ENCODE results near the gene MAN1A1.

The MAN1A1 gene

DNA sequence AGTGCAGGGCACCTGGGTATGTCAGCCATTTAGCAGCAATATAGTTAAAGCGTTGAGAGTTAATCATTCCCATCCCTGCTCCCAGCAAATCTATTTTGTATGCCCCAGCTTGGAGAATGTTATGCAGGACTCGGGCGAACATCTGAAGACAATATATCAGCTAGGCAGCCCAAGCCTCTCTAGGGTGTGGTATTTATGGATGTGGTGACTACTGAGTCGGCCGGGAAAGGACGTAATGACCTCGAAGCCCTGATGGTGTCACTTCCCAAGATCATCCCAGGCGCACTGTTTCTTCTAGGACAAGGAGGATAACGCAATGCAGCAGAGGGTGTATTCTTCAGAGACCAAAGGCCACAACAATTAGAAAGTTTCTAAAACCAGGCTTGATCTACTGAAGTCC, 207.5 kb downstream of the MAN1A1 start:
- TF ChIP-seq YY1 (IDR thresholded peaks at IDR 0.05; ENCODE audit: low read depth): no peak
- no peak for TF ChIP-seq EGR1 (IDR thresholded peaks at IDR 0.05)
- TF ChIP-seq, protein P1, sequence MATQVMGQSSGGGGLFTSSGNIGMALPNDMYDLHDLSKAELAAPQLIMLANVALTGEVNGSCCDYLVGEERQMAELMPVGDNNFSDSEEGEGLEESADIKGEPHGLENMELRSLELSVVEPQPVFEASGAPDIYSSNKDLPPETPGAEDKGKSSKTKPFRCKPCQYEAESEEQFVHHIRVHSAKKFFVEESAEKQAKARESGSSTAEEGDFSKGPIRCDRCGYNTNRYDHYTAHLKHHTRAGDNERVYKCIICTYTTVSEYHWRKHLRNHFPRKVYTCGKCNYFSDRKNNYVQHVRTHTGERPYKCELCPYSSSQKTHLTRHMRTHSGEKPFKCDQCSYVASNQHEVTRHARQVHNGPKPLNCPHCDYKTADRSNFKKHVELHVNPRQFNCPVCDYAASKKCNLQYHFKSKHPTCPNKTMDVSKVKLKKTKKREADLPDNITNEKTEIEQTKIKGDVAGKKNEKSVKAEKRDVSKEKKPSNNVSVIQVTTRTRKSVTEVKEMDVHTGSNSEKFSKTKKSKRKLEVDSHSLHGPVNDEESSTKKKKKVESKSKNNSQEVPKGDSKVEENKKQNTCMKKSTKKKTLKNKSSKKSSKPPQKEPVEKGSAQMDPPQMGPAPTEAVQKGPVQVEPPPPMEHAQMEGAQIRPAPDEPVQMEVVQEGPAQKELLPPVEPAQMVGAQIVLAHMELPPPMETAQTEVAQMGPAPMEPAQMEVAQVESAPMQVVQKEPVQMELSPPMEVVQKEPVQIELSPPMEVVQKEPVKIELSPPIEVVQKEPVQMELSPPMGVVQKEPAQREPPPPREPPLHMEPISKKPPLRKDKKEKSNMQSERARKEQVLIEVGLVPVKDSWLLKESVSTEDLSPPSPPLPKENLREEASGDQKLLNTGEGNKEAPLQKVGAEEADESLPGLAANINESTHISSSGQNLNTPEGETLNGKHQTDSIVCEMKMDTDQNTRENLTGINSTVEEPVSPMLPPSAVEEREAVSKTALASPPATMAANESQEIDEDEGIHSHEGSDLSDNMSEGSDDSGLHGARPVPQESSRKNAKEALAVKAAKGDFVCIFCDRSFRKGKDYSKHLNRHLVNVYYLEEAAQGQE (IDR thresholded peaks at IDR 0.05; ENCODE audit: low read depth): no peak
- no peak for TF ChIP-seq CEBPB (IDR thresholded peaks at IDR 0.05)
- no peak for TF ChIP-seq TCF12 (IDR thresholded peaks at IDR 0.05; ENCODE audit: low read depth)
- TF ChIP-seq CREB1 (IDR thresholded peaks at IDR 0.05; ENCODE audit: low read depth): no peak
- no peak for TF ChIP-seq ZBTB7A (IDR thresholded peaks at IDR 0.05; ENCODE audit: low read depth)
- no peak for TF ChIP-seq TEAD4 (IDR thresholded peaks at IDR 0.05)
- TF ChIP-seq EP300 (IDR thresholded peaks at IDR 0.05; ENCODE audit: borderline replicate concordance): no peak

DNA sequence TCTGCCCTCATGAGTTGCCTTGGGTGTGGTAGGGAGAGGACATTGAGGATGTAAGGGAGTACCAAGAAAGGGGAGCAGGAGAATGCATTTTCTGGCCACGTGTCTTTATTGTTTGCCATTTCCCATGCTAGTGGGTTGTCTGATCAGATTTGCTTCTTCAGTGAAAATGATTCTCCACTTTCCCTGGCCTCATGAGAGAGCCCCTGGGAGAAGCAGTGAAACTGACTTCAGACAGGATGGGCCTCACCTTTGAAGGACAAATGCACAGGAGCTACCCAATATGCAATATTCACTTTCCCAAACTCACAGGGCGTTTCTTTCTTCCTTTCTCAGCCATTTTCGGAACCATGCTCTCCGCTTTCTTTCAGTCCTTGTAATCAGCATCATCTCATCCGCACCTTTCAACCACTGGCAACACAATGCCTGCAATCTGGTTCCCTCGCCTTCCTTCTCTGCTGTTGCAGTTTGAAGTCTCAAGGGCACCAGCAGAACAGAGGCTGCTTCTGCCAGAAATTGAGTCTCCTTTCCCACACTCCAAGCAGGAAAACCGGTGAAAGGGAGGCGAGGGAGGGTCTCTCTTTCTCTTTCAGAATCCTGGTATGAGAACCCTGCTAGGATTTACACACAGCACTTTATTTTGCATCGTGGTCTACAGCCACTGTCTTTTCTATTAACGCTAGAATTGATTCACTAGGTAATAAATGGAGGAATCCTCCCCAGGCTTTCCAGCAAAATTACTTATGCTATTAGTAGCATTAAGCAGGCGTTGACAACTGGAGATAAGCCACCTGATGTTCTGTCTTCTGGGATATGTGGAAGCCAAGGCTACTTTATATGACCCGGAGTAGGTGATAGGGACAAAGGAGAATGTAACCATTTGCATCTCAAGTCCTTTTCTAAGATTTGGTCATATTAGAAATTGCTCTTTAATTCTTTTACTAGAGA, 209.1 kb downstream of the MAN1A1 start:
- TF ChIP-seq YY1 (IDR thresholded peaks at IDR 0.05; ENCODE audit: low read depth): no peak
- no peak for TF ChIP-seq RAD21 (IDR thresholded peaks at IDR 0.05; ENCODE audit: low read depth)
- TF ChIP-seq CEBPB (IDR thresholded peaks at IDR 0.05): no peak
- TF ChIP-seq, protein P1 (IDR thresholded peaks at IDR 0.05; ENCODE audit: low read depth): no peak
- no peak for TF ChIP-seq NFIC (IDR thresholded peaks at IDR 0.05)
- no peak for TF ChIP-seq TCF12 (IDR thresholded peaks at IDR 0.05; ENCODE audit: low read depth)

DNA sequence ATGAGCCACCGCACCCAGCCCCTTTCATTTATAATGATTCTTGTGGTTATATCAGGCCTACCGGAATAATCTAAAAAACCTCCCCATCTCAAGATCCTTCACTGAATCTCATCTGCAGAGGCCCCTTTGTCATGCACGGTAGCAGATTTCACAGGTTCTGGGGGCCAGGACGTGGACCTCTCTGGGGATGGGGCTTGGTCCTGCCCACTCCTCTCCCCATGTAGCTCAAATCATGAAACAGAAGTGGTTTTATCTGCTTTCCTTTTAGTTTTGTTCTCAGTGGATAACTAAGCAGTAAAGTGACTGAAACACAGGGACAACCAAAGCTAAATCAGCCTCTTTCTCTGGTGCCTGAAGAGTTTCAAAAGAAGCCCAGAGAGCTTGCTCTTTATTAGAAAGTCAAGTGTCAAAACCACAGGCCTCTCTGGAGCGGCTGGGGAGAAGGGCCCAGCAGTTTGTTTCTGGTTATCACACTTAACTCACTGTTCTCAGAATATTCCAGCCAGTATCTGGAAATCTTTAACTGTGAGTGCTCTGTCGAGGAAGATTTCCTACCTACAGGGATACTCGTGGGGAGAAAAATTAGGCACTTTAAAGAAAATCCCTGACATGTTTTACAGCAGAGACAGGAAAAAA, 210.5 kb downstream of the MAN1A1 start:
- TF ChIP-seq, protein P1 (IDR thresholded peaks at IDR 0.05; ENCODE audit: low read depth): no peak
- TF ChIP-seq, protein P2, sequence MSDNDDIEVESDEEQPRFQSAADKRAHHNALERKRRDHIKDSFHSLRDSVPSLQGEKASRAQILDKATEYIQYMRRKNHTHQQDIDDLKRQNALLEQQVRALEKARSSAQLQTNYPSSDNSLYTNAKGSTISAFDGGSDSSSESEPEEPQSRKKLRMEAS (IDR thresholded peaks at IDR 0.05): no peak
- TF ChIP-seq TCF12 (IDR thresholded peaks at IDR 0.05; ENCODE audit: low read depth) (no peak), RAD21 (IDR thresholded peaks at IDR 0.05; ENCODE audit: low read depth) (no peak), EP300 (IDR thresholded peaks at IDR 0.05; ENCODE audit: borderline replicate concordance) (no peak), YY1 (IDR thresholded peaks at IDR 0.05; ENCODE audit: low read depth) (no peak), CEBPB (IDR thresholded peaks at IDR 0.05) (no peak), TEAD4 (IDR thresholded peaks at IDR 0.05) (no peak), FOXM1 (IDR thresholded peaks at IDR 0.05; ENCODE audit: borderline replicate concordance, low read depth) (no peak), CREB1 (IDR thresholded peaks at IDR 0.05; ENCODE audit: low read depth) (no peak)

DNA sequence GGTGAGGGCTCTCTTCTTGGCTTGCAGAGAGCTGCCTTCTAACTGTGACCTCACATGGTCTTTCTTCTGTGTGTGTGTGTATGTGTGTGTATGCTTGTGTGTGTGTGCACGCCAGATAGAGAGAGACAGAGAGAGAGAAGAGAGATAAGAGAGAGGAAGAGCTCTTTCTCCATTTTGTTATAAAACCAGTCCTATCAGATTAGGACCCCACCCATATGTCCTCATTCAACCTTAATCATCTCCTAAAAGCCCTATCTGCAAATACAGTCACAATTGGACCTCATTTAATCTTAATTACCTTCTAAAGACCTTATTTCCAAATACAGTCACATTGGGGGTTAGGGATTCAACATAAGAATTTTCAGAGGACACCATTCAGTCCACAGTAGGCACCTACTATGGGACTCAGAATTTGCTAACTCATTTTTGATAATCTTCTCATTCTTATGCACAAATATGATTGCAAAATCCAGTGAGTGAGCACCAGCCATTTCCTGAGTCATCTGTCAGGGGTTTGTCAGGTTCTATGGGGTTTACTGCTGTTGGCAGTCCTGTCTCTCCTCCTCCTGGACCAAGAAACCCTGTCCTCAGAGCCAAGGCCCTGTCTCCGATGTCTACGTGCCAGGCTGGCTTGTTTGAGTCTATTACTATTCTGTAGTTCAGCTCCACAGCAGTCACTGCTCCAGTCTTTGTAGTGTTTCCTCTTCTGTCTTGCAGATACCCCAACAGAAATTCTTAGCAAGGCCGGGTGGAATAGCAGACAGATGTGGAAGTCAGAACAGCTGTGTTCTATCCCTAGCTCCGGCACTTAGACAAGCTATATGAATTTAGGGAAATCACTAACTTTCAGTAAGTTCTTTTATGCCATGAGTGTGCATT, 212.1 kb downstream of the MAN1A1 start:
- TF ChIP-seq ZBTB7A (IDR thresholded peaks at IDR 0.05; ENCODE audit: low read depth) (no peak), NFIC (IDR thresholded peaks at IDR 0.05) (no peak), YY1 (IDR thresholded peaks at IDR 0.05; ENCODE audit: low read depth) (no peak), TEAD4 (IDR thresholded peaks at IDR 0.05) (no peak), TAF1 (IDR thresholded peaks at IDR 0.05; ENCODE audit: low read depth) (no peak), EP300 (IDR thresholded peaks at IDR 0.05; ENCODE audit: borderline replicate concordance) (no peak), CEBPB (IDR thresholded peaks at IDR 0.05) (no peak), TCF12 (IDR thresholded peaks at IDR 0.05; ENCODE audit: low read depth) (no peak), EGR1 (IDR thresholded peaks at IDR 0.05) (no peak), CREB1 (IDR thresholded peaks at IDR 0.05; ENCODE audit: low read depth) (no peak), FOXM1 (IDR thresholded peaks at IDR 0.05; ENCODE audit: borderline replicate concordance, low read depth) (no peak), RAD21 (IDR thresholded peaks at IDR 0.05; ENCODE audit: low read depth) (no peak)
- TF ChIP-seq, protein P3, sequence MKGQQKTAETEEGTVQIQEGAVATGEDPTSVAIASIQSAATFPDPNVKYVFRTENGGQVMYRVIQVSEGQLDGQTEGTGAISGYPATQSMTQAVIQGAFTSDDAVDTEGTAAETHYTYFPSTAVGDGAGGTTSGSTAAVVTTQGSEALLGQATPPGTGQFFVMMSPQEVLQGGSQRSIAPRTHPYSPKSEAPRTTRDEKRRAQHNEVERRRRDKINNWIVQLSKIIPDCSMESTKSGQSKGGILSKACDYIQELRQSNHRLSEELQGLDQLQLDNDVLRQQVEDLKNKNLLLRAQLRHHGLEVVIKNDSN (IDR thresholded peaks at IDR 0.05): no peak
- TF ChIP-seq, protein P2 (IDR thresholded peaks at IDR 0.05): no peak
- TF ChIP-seq, protein P1 (IDR thresholded peaks at IDR 0.05; ENCODE audit: low read depth): no peak

Measured in Ishikawa (cell line).